NCI-H82 treated with DMSO at 0.1 percent for 48 hours (cell line): ENCODE results near the gene E2F2.

Experiments used
- DNase-seq: peaks from one replicate; lab custom pipeline; 2025; ENCODE audit not compliant: unreplicated experiment; lab: John Stamatoyannopoulos, UW

The E2F2 gene

GRCh38 chr1:23563755-23564374 lies 32.8 kb upstream of the E2F2 start:
- DNase-seq = no peak

DNA sequence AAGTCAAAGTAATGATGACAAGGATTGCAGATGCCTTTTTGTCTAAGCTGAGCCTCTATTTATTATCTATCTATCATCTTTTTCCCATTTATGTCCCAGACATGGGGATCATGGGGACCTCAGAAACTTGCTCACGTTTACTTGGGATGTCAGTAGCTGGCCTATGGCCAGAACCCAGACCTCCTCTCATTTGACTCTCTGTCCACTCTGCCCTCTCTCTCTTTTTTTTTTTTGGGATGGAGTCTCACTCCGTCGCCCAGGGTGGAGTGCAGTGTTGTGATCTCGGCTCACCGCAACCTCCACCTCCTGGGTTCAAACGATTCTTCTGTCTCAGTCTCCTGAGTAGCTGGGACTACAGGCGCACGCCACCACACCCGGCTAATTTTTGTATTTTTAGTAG lies 32.0 kb upstream of the E2F2 start:
- no peak for DNase-seq

- DNase-seq = peak; percentile 86
Observed at GRCh38 chr1:23562137-23562876, 31.3 kb upstream of the E2F2 start.

DNA sequence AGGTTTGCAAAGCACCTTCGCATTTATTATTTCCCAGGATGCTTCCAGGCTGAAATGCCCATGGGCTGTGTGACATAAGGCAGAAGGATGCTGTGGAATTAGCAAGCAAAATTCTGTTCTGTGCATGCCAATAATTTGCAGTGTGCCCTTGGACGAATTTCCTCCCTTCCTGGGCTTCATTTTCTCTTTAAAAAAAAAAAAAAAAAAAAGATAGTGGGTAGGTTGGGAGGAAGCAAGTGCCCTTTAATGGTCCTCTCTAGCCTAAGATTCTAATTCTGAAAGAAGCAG lies 30.7 kb upstream of the E2F2 start:
- DNase-seq = no peak

- DNase-seq = no peak
Observed at GRCh38 chr1:23561076-23561812, 30.2 kb upstream of the E2F2 start.

DNA sequence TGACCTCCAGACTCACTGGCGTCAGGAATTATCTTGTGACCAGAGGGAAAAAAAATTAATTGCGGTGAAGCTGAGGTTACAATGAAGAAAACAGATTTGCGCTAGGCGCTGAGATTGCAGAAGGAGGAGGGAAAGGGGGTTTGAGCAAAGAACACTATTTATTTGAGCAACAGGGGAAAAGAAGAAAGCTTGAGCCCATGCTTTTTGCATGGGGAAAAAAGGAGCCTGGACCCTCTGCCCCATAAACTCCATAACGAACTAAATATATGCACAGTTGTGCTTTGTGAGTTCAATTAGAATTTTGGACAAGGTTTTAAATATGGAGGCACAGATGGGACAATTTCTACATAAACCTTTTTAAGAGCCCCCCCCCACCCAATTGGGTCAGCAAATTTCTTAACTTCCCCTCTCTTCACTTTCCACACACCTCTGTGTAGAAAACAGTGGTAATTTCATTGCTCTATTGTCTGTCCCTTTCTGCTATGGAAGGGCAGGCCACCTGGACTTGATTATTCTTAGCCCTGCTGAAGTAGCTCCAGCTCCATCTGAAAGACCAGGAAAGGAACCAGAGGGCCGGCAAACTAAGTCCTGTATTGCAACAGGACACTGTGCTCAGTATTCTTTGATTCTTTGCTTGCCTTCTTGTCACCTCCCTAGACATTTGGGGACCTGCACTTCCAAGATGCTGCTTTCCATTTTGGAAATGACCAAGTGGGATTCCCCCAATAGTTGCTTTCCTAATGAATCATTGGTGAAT lies 29.1 kb upstream of the E2F2 start:
- no peak for DNase-seq

- peak; percentile 77 for DNase-seq
Observed at GRCh38 chr1:23559136-23559984, 28.3 kb upstream of the E2F2 start, which contains the start of gene ID3. ID3 (minus strand) TSS chr1:23559501; CDS start chr1:23559426, 75 bp downstream.

GRCh38 chr1:23558872-23559135 lies 27.8 kb upstream of the E2F2 start:
- no peak for DNase-seq

GRCh38 chr1:23558140-23558871 lies 27.3 kb upstream of the E2F2 start:
- no peak for DNase-seq

GRCh38 chr1:23557471-23558124 lies 26.6 kb upstream of the E2F2 start:
- no peak for DNase-seq

- DNase-seq = no peak
Observed at GRCh38 chr1:23556635-23557470, 25.8 kb upstream of the E2F2 start.

- DNase-seq = no peak
Observed at GRCh38 chr1:23555986-23556634, 25.1 kb upstream of the E2F2 start.

- no peak for DNase-seq
Observed at GRCh38 chr1:23555270-23555985, 24.4 kb upstream of the E2F2 start.

- peak; percentile 95 for DNase-seq
Observed at GRCh38 chr1:23554481-23555269, 23.6 kb upstream of the E2F2 start.

- DNase-seq = no peak
Observed at GRCh38 chr1:23554127-23554480, 23.1 kb upstream of the E2F2 start.

DNA sequence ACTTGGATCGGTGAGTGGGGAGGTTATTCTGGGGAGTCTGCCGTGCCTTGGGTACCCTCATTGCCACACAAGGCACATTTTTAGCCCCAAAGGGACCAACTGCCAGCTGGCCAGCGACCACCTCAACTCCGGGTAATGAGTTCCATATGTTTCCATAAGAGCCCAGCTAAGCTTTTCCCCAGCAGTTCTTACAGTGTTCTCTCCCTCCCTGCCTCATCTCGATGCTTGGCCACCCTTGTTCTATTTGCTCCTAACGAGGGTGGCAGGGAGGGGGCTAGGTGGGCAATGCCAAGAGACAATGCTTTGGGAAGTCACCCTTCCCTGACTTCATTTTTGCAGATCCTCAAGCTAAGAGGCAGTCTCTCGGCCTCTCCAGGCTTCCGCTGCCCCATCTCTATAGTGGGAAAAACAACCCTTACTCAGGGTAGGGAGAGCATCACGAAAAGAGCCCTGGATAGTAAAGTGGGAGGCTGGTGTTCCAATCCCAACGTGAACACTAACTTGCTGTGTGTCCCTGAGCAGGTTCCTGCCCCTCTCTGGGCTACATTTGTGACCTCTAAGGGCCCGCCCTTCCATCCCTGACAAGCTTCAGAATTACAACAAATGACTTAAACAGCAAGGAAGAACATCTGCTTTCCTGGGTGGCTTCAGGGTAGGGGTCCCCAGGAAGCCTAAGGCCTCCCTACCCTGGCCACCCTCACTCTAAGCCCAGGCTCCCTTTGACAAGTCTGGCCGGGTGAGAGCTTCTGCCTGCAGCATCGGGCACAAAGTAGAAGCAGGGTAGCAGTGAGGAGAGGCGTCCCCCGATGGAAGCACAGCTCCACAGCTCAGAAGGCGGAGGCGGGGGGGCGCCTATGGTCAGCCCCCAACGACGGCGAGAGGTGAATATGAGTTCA lies 22.4 kb upstream of the E2F2 start:
- no peak for DNase-seq
